Measurements from ENCODE around the gene LAMA5.

LAMA5 gene

DNA sequence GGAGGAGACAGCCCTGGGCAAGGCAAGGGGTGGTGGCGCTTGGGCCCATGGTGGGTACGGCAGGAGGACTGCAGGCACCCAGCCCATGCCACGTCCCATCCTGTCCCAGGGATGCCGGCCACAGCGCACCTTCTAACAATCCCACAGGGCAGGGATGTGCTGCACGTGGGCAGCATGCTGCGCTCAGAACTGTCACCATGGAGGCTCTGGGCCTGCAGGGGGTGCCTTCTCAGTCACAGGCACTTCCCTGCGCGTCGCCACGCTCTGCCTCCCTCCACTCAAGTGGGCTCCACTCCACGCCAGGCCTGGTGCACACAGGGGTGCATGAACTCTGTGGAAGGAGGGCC, 37.6 kb upstream of the LAMA5 start:
- FAIRE-seq, result no peak

GRCh38 chr20:62404112-62404665, 37.1 kb upstream of the LAMA5 start:
- no peak for FAIRE-seq

DNA sequence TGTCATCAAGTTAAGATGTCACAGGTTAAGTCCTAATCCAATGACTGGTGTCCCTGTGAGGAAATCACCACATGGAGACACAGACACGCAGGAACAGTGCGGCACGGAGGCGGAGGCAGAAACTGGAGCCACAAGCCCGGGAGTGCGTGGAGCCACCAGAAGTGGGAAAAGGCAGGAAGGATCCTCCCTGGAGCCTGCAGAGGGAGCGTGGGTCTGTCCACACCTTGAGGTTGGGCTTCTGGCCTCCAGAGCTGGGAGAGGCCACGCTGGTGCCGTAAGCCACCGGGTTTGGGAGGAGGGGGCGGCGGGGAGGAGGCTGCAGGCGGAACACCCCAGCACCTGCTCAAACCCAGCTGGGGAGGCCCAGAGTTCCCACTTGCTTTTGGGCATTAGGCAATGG, 36.2 kb upstream of the LAMA5 start:
- FAIRE-seq, result no peak

DNA sequence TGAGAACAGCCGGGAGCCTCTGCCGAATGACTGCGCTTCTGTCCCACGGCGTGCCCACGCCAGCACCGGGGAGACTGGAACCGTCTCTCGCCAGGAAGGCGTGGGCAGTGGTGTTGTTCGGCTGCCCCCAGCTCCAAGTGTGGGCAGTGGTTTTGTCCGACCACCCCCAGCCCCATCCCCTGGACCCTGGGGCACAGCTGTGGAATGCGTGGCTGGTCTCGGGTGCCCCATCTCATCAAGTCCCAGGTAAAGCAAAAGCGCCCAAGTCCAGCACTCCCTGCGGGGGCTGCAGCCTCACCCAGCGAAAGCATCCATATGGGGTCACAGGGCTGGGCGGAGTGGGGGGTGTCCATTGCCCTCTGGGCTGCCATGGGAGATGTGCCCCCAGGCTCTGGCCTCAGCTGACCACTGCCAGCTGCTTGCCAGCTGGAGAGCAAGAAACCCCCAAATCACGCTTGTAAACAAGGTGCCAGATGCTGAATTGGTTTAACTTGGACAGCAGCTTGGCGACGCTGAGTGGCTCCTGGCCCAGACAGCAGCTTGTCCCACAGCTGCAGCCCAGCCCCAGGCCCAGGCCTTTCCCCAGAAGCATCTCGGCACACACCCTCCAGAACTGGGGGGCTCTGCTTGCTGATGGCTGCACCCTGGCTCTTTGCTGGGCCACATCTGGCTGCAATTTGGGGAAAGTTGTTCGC, 35.5 kb upstream of the LAMA5 start:
- FAIRE-seq, result no peak

GRCh38 chr20:62401331-62401779, 34.2 kb upstream of the LAMA5 start:
- FAIRE-seq, result no peak

GRCh38 chr20:62400541-62400940, 33.4 kb upstream of the LAMA5 start:
- no peak for FAIRE-seq

- FAIRE-seq, result no peak
These were observed 32.9 kb upstream of the LAMA5 start for GRCh38 chr20:62400021-62400420.

DNA sequence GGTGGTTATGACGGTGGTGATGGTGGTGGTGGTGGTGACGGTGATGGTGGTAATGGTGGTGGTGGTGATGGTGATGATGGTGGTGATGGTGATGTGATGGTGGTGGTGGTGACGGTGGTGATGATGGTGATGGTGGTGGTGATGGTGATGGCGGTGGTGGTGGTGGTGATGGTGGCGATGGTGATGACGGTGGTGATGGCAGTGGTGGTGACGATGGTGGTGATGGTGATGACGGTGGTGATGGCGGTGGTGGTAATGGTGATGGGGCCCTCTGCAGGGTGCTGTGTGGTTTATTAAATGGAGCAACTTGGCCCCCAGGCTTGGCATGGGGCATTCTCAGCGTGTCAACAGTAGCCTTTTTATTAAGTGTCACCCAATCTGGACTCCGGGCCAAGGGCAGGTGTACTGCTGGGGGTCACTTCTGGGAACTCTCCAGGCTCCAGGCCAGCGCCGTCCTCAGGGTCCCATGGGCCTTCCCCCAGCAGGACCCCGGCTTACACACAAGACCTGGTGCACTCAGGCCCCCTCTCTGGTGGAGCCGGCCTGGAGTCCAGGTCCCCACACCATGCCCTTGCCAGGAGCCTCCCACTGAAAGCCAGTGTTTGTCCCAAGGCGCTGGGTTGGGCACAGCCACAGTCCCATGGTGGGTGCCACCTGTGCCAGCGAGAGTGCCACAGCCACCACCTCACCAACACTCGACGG, 31.2 kb upstream of the LAMA5 start:
- FAIRE-seq, result no peak

GRCh38 chr20:62396367-62397239, 29.5 kb upstream of the LAMA5 start:
- FAIRE-seq, result no peak

GRCh38 chr20:62395311-62396242, 28.5 kb upstream of the LAMA5 start:
- FAIRE-seq, result no peak

DNA sequence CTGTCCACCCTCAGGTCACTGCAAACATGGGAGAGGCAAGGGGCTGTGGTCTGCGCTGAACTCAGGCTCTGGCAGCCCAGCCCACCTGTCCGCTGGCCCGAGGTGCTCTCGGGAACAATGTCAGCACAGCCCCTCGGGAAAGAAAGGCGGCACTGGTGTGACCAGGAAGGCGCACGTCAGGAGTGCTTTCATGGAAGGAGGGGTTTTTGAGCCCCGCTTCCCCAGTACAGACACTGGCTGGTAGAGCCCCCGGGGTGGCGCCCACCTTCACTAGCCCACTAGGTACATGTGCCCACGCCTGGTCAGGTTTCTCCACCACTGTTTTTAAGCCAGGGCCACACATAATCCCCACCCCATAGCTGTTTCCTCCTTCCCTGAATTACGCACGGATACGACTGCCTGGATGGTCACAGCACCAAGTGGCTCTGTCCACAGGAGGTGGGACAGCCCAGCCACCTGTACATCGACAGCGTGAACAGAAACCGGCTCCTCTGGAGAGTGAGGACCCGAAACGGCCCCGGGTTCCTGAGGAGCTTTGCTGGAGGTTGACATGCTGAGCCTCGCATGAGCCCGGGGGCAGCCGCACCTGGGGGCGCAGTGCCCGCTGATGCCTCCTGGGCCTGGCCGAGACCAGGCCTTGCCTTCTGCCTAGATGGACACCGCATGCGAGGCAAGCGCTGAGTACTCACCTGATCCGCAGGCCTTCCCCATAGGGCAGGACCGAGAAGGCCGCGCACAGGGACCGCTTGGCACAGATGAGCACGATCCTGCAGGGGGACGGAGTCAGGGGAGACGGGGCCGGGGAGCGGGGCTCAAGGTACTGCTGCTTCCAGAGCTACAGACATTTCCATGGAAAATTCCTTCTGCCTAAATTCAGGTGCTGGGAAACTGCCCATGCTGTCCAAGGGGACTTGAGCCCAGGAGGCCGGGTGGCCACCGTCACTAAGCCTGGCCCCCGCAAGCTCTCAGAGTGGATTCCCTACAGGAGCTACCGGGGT, 27.4 kb upstream of the LAMA5 start:
- no peak for FAIRE-seq

- FAIRE-seq, result no peak
These were observed 26.7 kb upstream of the LAMA5 start for GRCh38 chr20:62393830-62394229.

DNA sequence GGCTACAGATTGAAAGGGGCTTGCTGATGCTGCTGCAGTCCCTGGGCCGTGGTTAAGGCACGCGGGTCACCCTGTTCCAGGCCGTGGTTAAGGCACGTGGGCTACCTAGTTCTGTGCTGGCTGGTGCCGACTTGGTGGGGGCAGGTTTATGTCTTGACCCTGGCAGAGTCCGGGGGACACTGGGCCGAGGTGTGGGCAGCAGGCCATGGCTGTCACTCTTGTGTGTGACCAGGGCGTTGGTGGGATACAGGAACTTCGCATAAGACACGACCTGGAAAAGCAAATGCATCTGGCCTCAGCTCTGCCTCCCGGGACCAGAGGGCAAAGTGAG, 26.2 kb upstream of the LAMA5 start:
- FAIRE-seq, result no peak

GRCh38 chr20:62392621-62393334, 25.7 kb upstream of the LAMA5 start:
- no peak for FAIRE-seq

DNA sequence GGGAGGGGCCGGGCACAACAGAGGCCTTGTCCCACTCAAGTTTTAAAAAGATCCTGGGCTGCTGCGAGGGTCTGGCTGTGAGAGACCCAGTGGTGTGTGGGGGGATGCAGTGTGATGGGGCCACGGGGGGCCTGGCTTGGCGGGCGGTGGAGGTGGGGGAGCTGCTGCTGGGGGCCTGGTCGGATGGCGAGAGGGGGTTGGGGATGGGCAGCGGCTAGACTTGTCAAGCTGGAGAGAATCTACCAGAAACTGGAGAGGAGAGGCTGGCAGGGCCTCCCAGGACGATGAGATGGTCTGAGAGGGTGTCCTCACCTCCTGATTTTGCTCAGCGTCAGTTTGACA, 24.9 kb upstream of the LAMA5 start:
- no peak for FAIRE-seq

- FAIRE-seq, result no peak
These were observed 24.3 kb upstream of the LAMA5 start for GRCh38 chr20:62391165-62392076.

GRCh38 chr20:62390317-62391164, 23.4 kb upstream of the LAMA5 start:
- no peak for FAIRE-seq

DNA sequence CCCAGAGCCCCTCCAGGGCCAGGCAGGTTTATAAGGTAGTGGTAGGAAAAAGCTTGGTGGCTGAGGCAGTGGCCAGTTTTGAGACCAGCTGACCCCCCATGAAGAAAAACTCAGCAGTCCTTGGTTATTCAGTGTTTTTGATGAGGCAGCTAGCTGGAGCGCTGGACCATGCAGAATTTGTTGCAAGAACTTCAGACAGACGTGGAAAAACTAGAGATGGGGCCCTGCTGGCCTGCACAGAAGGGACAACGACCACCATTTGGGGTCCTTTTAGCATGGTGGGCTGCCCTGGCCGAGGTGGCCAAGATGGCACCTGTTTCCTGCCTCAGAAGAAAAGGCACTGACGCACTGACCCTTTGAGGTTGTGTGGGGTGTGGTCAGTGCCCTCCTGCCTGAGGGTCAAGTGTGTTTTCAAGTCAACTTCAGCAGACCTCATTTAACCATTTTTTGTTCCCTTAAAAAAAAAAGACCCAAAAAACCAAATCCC, 22.5 kb upstream of the LAMA5 start:
- FAIRE-seq, result no peak

All from TTC549 (cell line).